HT1080 (cell line): Measurements from ENCODE around the gene TSNAXIP1. TPM values are rescaled to one million over a fixed set of nuclear protein-coding genes. Genes with fewer than 3 reads are reported as not detected.

Experiments used
- DNase-seq: peaks from one replicate; pipeline ENCODE4 v3.0.0-alpha.2; 2015; ENCODE audit warnings: low read depth
- polyA plus RNA-seq, 2 experiments: library from polyadenylated mRNA; depleted of rRNA; stranded (reverse); fragments of >200 nt; gene quantifications; 2 replicates each; pipeline ENCODE4 v1.2.3, GENCODE V29; 2015
- total RNA-seq: library from RNA; depleted of rRNA; stranded (reverse); fragments of >200 nt; shearing (Covaris generic); gene quantifications from 2 replicates; pipeline ENCODE4 v1.2.3, GENCODE V29; 2014; rRNA removed

Gene TSNAXIP1, protein sequence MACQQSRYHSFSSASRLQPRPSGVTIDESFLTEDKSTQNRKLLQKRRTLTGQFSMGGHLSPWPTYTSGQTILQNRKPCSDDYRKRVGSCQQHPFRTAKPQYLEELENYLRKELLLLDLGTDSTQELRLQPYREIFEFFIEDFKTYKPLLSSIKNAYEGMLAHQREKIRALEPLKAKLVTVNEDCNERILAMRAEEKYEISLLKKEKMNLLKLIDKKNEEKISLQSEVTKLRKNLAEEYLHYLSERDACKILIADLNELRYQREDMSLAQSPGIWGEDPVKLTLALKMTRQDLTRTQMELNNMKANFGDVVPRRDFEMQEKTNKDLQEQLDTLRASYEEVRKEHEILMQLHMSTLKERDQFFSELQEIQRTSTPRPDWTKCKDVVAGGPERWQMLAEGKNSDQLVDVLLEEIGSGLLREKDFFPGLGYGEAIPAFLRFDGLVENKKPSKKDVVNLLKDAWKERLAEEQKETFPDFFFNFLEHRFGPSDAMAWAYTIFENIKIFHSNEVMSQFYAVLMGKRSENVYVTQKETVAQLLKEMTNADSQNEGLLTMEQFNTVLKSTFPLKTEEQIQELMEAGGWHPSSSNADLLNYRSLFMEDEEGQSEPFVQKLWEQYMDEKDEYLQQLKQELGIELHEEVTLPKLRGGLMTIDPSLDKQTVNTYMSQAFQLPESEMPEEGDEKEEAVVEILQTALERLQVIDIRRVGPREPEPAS
- 0.18 TPM in 1 of 2 replicates, not detected in the other for total RNA-seq
- 0.11 and 0.12 TPM in 2 replicates for polyA plus RNA-seq (2015; cell fraction: cytosol; rRNA removed)
- polyA plus RNA-seq (2015; cell fraction: nucleus; rRNA removed), result 1.6 and 1.9 TPM in 2 replicates

DNA sequence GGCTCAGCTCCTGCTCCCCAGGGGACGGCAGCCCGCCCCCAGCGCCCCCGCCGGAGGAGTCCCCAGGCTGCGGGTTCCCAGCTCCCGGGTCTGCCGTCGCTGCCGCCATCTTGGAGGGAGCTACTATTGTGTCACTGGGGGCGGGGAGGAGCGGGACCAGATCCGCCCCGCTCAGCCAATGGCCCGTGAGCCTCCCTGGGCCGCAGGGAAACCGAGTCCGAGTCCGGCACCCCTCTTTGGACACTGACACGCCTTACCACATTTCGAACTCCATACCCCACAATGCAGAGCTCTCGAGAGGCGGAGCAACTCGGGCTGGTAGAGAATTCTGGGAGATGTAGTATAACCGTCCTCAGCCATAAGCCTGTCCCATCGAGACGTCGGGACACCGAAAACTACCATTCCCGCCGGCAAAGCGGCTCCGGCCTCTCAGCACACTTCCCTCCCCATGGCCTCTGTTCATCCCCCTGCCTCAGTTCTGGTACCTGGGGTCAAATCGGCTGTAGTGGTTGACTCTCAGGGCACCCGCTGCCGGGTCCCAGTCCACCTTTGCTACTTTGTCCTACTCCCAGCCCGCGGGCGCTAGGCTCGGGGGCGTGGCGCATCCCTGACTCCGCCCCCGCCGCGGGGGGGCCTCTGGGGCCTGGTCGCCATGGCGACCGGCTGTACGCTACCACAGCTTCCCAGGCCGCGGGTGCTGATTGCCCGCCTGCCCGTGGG is at the start of gene TSNAXIP1, which contains the start of gene RANBP10:
Gene TSNAXIP1 (plus strand): TSS at position 462 of the 720 bp plus-strand sequence. CDS start 261 bp downstream, outside the sequence.
Gene RANBP10 (minus strand): TSS at position 133 of the 720 bp plus-strand sequence. CDS start 24 bp downstream, at position 109.
- peak; percentile 100 for DNase-seq

DNA sequence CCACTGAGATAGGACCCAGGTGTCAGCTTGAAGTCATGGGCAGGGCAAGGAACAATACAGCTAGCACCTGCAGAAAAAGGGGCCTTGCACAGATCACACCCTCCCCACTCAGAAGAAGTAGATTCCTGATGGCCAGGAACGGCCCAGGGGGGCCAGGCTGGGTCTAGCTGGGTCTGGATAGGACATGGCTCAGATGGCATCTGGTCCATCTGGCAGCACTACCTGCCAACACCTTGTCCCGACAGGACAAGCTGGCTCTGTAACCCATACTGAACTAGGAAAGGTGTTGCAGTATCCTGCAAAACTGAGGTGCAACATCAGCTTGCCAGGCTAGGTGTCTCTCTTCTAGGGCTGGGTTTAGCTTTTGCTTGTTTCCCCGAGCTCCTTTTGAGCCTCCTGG is 48.7 kb upstream of the TSNAXIP1 start:
- no peak for DNase-seq

DNA sequence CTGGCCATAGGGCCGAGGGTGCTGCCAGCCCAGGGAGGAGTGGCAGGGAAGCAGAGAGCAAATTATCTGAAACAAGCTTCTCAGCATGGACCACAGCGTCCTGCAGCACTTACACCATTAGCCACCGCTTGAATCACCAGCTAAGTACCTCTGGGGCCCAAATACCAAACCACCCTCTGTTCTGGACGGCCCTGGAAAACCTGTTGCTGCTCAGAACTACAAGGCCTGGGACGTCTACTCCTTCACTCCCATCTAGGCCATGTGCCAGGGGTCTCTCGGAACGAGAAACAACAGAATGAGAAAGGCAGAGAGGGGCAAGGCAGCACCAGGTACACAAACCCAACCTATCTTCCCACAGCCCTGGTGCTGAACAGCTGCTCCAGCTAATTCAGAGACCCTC is 47.7 kb upstream of the TSNAXIP1 start:
- DNase-seq, result no peak

DNA sequence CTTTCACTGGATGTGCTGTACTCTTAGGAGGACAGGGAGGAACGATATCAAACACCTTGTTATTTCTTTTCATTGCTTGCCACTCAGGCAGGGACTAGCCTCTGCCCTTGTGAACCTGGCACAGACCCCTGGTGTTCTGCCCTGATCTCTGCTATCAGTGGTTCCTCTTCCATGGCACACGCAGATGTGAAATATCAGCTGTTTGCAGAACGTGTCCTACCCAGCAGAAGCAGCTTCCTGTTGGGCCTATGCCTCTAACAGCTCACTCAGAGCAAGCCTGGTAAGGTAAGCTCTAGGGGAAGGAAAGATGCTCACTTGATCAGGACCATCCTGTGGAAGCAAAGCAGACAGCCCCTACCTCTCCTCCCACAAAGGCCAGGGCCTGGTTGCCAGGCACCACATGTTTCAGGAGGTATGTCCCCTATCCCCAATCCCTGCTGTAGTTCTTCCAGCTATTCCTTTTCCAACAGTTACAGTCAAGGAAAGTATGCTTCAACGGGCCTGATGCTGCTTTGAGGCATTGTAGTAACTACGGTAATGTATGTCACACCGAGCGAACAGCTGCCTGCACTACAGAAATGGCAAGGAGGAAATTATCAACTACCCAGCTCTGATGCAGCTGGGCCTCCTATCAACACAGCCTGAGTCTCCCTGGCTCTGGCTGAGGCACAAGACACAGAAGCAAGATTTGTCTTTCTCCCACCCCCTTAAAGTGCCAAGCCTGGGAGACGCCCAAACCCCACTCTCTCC is 46.3 kb upstream of the TSNAXIP1 start:
- DNase-seq, result no peak

DNA sequence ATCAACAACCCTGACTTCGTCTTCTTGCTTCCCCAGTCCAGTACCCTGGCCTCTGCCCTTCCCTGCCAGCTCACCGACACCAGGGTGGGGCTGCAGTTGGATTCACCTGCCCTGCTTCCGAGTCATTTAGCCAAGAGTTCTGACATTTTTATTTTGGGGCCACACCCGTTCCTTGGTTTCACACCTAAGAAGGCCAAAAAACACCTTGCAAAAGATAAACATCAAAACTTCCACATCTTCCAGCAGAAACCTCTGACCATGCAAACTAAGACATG is 45.8 kb upstream of the TSNAXIP1 start:
- no peak for DNase-seq

DNA sequence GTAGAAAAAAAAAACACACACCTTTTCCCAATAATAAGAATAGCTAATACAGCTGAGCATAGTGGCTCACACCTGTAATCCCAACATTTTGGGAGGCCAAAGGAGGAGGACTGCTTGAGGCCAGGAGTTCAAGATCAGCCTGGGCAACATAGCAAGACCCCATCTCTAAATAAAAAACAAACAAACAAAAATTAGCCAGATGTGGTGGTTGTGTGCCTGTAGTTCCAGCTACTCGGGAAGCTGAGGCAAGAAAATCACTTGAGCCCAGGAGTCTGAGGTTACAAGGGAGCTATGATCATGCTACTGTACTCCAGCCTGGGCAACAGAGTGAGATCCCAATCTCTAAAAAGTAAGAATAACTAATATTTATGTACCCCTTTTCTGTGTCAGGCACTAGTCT is 44.8 kb upstream of the TSNAXIP1 start:
- DNase-seq, result no peak

DNA sequence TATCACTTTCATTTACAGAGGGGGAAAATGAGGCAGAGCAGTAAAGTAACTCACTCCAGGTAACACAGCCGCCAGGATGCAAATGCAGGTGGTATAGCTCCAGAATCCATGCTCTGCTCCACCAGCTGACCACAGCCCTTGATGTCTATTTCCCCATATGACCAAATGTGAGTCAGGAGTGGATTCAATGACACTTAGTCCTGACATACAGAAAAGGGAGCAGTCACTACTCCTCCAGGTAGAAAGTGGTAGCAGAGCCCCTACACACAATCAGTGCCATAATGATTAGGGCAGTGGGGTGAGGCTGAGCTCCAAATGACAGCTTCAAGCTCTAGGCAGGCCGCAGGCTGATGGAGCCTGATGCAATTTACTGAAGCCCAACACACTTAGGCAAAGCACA is 44.3 kb upstream of the TSNAXIP1 start:
- DNase-seq, result no peak

DNA sequence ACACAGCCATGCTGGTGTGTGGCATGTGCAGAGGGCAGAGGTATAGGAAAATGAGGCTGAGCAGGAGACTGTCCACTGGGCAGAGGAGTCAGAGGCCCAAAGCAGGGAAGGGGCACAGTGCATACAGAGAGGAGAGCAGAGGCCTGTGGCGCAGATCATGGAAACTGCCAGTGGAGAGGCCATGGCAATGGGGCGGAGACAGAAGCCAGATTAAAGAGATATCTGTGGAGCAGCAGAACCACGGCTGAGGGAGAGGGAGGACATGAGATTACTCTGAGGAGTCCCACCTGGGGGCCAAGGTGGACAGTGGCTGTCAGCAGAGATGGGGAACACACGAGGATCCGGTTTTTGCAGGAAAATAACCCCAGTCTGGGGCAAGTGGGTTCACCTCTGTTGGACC is 43.6 kb upstream of the TSNAXIP1 start:
- no peak for DNase-seq

DNA sequence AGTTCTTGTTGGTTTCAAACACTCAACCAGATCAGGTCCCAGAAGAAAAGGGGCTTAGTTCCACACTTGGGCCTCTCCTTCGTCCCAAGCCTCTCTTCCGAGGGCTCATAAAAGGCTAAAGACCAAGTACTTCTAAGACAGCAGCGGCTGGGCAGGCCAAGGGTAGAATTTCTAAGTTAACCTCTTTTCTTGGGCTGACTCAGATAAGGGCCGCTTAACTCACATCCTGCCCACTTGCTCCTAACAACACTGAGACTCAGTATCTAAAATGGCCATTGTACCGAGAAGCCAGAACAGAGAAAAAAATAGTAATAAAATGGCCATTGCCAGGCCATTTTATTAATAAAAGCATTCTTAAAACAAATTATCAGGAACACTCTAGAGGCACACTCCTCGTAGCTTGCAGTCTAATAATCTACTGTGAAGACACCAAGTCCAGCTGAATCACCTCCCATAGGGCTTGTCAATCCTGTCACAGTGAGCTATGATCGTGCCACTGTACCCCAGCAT is 42.5 kb upstream of the TSNAXIP1 start:
- DNase-seq, result peak; percentile 25

DNA sequence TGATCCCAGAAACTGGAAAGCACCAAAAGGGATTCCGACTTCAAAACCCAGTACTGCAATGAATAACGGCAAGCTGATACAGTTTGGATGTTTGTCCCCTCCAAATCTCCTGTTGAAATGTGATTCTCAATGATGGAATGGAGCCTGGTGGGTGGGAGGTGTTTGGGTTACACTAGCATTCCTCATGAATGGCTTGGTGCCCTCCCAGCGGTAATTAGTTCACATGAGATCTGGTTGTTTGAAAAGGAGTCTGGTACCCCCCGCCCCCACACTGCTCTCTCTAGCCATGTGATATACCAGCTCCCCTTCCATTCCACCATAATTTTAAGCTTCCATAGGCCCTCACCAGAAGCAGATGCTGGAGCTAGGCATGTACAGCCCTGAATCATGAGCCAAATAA is 40.4 kb upstream of the TSNAXIP1 start:
- DNase-seq, result no peak

DNA sequence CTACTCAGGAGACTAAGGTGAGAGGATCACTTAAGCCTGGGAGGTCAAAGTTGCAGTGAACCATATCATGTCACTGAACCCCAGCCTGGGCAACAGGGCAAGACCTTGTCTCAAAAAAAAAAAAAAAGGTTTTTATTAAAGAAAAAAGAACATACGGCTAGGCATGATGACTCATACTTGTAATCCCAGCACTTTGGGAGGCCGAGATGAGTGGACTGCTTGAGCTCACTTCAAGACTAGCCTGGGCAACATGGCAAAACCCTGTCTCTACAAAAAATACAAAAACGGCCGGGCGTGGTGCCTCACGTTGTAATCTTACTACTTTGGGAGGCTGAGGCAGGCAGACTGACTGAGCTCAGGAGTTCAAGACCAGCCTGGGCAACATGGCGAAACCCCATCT is 38.7 kb upstream of the TSNAXIP1 start:
- DNase-seq, result peak; percentile 73

DNA sequence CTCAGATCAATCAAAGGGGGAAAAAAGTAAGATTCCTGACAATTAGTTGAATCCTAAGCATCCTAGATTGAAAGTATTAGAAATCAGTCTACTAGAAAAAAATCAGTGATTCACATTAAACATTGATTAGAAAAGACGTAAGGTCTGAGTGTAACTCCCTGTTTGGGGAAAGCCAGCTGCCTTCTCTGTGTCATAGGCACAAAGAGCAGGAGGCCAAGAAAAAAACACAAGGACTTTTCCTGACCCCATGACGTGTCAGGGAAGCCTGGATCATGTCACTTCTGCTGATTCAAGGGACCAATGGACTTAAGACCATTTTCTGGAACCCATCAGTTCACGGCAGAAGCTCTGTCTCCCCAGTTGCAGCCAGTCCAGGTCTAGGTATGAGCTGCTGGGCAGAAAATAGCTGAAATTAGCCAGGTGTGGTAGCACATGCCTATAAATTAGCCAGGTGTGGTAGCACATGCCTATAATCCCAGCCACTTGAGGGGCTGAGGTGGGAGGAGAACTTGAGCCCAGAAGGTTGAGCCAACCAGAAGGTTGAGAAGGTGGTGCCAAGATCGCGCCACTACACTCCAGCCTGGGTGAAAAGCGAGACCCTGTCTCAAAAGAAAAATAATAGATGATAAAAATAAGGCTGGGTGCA is 36.2 kb upstream of the TSNAXIP1 start:
- DNase-seq, result no peak

DNA sequence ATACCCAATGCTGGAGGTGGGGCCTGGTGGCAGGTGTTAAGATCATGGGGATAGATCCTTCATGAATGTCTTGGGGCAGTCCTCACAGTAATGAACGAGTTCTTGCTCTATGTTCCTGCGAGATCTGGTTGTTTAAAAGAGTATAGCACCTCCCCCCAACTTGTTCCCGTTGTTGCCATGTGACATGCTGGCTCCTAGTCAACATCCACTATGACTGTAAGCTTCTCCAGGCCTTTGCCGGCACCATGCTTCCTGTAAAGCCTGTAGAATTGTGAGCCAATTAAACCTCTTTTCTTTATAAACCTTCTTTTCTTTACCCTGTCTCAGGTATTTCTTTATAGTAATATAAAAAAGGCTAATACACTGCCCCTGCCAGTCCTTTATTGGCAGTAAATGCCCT is 33.6 kb upstream of the TSNAXIP1 start:
- no peak for DNase-seq

DNA sequence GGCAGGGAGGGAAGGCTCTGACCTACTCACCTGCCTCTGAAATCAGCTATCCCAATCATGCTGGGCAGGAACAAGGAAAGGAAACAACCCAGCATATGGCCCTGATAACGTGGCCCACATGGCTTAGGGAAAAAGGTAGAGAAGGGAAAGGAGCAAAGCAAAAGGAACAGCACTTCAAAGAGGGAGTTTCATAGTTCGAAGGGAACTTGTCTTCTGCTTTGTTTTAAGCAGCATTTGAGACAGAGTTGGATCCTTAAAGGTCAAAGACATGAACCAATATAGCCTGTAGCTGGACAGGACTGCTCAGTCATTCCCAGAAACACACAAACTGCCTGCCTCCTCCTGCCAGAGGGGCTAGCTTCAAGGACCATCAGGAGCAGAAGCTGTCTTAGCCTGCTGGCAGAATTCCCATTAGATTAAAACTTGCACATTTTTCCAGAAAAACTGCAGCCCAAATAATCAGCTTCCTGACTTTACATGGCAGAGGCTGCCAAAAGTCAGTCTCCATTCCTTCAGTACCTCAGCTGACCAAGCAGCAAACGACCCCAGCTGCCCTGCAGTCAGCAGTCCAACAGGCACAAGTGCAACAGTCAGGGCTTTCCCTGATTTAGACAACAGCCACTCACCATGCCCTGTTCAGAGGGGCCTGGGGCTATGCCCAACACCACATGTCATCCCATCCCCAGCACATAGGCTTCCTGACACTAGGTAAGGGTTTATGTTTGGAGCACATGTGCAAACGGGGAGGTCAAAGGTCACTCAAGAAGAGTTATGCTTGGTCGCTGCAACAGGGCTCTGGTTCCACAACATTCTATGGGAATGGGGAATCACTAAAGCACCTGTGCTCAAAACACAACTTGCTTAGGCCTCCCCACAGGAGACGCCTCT is 32.9 kb upstream of the TSNAXIP1 start:
- DNase-seq, result no peak

DNA sequence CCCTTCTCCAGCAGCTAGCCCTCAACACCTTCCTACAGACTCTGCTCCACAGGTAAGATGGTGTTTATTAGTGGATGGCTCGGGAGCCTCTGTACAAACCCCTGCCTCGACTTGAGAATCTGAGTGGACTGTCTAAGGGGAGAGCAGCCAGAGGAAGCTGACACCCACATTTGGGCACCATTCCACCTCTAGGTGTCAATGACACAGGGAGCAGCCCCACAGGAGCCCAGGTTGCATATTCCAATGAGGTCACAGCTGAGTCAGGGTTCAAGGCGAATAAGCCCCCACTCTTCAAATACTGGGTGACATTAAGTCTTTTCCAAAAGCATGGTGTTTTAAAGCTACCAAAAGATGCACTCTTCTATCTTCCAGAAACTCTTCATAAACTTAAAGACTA is 32.2 kb upstream of the TSNAXIP1 start:
- DNase-seq, result no peak

DNA sequence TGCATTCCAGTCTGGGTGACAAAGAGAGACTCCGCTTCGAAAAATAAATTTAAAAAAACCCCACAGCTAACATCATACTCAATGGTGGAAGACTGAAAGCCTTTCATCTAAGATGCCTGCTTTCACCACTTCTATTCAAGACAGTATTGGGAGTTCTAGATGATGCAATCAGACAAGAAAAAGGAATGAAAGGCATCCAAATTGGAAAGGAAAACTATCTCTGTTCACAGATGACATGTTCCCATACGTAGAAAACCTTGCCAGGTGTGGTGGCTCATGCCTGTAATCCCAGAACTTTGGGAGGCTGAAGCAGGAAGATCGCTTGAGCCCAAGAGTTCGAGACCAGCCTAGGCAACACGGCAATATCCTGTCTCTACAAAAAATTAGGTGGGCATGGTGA is 31.4 kb upstream of the TSNAXIP1 start:
- no peak for DNase-seq

DNA sequence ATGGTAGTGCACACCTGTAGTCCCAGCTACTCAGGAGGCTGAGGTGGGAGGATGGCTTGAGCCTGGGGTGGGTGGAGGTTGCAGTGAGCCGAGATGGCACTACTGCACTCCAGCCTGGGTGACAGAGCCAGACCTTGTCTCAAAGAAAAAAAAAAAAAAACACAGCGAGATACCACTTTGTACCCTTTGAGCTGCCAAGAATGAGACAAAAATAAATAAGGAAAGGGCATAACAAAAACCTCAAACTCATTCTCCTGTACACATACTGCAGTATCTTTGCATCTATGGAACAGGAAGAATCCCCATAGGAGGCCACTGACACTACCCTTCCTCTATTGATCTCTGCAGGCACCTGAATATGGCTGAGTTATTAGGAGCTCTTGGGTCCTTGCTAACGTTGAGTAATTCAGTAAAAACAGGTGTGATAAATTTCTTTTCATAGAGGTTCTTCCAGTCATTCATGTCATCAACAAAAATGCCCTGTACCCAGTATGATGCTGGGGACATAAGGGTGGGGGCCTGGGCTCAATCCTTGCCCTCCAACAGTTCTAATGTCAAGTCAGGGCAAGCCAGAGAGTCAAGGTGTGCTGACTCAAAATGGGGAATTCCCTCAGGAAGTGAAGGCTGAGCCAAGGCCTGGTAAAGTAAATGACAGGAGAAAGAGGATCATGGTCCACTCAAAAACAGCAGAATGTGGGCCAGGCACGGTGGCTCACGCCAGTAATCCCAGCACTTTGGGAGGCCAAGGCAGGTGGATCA is 27.3 kb upstream of the TSNAXIP1 start:
- no peak for DNase-seq

DNA sequence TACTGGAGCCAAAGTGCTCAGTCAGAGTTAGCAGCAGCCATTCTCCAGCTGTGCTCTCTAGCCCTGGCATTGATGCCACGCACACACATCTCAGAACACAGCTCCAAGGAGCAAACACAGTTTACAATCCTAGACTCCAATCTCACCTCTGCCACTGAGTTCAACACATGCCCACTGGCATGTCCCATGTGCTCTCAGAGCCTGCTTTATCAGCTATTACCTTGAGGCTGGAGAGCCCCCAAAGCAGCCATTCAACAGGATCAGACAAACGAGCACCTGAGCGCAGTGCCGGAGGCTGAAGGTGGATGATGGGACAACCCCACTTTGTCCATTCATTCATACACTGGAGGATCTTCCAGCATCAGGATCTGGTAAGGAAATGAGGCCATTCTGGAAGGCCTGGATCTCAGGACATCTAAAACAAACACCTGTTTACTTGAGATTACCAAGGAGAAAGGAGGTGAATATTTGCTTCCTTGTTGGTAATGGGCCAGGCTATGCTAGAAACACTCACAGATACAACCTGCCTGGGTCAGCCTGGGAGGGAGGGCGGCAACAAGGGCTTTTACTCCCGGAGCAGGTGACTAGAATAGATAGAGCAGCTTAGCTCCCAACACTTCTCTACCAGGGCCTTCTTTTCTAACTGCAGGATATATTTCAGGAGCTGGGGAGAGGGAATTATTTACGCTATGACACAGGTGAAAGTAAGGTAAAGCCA is 25.7 kb upstream of the TSNAXIP1 start:
- no peak for DNase-seq
